ENCODE results near the gene CFAP221.

CFAP221 gene

GRCh38 chr2:119536707-119537106, 7.5 kb upstream of the CFAP221 start:
- no peak for DNase-seq (ENCODE audit: low spot score)

DNA sequence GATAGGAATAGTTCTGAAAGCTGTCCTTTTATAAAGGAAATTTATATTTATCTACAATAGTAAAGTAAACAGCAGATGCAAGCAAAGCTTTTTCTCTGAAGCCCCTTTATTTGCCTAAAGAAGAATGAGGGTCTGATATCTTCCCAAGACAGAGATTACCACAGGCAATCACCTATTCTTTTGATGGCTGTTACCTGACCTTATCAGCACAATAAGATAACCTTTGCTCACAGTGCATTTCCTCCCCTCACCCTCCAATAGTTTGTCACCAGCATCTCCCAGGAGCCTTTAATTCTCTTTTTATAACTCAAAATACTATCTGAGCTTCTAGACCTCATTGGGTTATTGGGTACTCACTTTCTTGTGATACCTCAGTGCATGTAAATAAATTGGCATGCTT, 6.5 kb upstream of the CFAP221 start:
- DNase-seq (ENCODE audit: low spot score), result no peak

- no peak for DNase-seq (ENCODE audit: low spot score)
These were observed 2.8 kb upstream of the CFAP221 start for GRCh38 chr2:119541476-119541875.

GRCh38 chr2:119544939-119545475, 758 bp downstream of the CFAP221 start:
- no peak for DNase-seq (ENCODE audit: low spot score)

DNA sequence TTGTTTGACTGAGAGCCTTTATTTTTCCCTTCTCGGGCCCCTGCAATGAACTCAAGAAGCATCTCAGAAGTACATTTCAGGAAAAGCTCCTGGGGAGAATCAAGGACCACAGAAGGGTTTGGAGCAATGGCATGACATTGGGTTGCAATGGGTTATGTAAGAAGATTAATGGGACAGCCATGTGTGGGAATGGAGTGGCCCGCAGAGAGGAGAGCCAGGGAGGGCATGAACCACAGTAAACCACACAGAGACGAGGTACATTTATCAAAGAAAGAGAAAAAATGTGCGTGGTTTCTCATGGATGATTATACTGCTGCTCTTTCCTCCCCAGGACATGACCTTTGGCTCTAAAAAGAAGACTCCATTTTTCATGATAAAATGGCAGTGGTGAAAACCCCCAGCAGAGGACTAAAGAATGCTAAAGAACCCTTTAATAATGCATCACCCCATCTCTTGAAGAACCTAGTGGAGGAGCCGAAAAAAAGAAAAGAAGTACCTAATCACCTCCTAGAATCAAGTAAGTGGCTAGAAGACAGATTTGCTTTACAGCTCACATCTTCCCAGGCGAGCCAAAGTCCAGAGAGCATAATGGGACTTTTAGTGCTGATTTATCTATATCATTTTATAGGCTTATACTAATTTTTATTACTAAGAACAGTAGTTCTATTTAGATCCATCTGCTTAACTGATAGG, 1.7 kb downstream of the CFAP221 start:
- no peak for DNase-seq (ENCODE audit: low spot score)

GRCh38 chr2:119546447-119546767, 2.2 kb downstream of the CFAP221 start:
- DNase-seq (ENCODE audit: low spot score), result no peak

DNA sequence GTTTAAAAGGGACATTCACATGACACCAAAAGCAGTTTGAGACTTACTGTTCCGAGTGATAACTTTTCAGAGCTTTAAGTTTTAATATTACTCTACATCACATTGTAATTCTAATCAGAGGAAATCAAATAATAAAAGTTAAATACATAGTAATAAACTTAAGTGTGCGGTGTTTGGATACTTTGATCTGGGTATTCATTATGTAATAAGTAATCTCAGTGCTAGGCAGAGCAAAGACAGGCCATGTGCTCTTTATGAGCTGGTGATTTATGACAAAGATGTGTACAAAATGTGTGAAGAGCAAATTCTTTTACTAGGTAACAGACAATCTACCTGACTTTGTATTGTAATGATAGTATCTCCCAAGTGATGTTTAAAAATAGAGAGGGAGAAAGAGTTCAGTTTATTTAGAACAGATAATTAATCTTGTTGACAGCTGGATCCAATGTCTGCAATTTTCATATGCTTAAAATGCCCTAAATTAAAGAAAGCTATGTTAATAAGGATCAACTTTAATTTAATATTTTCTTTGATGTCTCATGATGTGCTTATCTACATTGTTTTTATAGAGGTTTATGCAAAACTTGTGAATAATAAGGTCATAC, 4.4 kb downstream of the CFAP221 start:
- no peak for DNase-seq (ENCODE audit: low spot score)

- DNase-seq (ENCODE audit: low spot score), result no peak
These were observed 5.0 kb downstream of the CFAP221 start for GRCh38 chr2:119549241-119549640.

DNA sequence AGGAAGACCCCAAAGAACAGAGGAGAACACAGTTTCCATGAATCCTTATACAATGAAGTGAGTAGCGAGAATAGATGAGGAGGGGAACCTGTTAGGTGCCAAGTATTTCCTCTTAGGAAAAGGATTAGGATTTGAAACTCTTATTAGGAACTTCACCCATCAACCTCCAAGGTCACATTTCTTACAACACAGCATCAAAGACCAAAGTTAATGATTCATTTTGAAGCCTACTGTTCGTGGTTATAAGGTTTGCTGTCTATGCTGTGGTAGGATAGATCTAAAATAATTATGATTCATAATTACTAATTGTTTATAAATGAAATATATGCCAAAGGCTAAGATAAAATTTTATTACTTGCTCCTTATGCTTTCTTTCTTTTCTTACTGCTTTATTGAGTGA, 6.1 kb downstream of the CFAP221 start:
- DNase-seq (ENCODE audit: low spot score), result no peak

DNA sequence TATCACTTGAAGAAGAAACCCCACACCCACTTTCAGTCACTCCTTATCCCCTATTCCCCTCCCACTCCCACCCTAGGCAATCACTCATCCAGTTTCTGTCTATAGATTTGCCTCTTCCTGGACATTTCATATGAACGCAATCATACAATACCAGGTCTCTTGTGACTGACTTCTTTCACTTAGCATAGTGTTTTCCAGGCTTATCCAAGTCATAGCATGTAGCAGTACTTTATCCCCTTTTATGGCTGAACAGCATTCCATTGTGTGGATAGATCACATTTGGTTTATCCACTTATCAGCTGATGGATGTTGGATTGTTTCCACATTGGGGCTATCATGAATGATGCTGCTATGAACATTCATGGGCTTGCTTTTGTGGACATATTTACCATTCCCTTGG, 6.6 kb downstream of the CFAP221 start:
- DNase-seq (ENCODE audit: low spot score), result no peak

GRCh38 chr2:119552902-119553301, 8.7 kb downstream of the CFAP221 start:
- no peak for DNase-seq (ENCODE audit: low spot score)

GRCh38 chr2:119553687-119554344, 9.6 kb downstream of the CFAP221 start:
- no peak for DNase-seq (ENCODE audit: low spot score)

DNA sequence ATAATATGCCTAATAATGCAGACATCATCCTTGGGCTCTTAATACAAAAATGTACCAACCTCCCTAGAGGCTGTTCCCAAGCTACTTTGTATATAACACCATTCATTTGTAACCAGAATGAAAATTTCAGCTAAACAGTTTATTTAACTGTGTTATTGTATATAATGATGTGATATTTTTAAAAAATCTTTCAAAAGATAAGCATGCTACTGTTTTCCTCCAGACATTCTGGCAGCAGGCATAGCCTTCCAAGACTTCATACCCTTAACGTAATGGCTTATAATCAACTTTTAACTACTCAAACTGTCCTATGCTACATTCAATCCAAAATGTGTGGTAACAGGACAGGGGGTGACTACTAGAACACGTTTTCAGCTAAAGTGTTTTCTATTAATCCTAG, 21.2 kb downstream of the CFAP221 start:
- DNase-seq (ENCODE audit: low spot score), result no peak

- no peak for DNase-seq (ENCODE audit: low spot score)
These were observed 23.0 kb downstream of the CFAP221 start for GRCh38 chr2:119567292-119567691.

DNA sequence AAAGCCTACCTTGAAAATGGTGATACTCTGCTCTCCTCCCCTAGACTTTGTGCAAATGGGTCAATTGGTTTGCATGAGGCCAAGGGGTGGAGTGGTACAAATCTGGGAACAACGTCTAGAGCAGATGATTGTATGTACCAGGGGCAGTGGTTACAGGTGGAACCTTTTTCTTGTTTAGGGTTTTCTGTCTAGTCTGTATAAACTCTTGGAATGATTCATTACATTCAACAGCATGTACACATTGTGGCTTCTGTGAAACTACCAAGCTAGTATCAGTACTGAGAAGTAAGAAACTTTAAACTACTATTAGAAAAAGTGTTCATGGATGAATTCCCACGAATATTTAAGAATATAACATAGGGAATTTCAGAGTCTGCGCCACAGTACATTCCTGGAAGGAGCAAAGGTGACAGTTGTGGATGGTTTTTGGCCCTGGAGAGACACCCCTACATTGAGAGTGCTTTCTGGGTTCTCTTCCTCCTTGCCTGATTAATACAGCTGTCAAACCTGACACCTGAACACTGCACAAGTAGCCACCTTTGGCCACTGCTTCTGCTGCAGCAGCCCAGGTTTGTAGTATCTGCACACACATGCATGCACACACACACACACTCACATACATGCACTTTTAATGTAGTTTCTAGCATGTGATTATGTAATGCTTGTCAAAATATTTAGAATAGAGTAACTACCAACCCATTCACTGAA, 30.0 kb downstream of the CFAP221 start:
- no peak for DNase-seq (ENCODE audit: low spot score)

- DNase-seq (ENCODE audit: low spot score), result no peak
These were observed 30.6 kb downstream of the CFAP221 start for GRCh38 chr2:119574864-119575263.

- DNase-seq (ENCODE audit: low spot score), result no peak
These were observed 31.2 kb downstream of the CFAP221 start for GRCh38 chr2:119575439-119575838.

GRCh38 chr2:119579424-119580295, 35.4 kb downstream of the CFAP221 start:
- no peak for DNase-seq (ENCODE audit: low spot score)

- DNase-seq (ENCODE audit: low spot score), result no peak
These were observed 36.4 kb downstream of the CFAP221 start for GRCh38 chr2:119580550-119581072.

- no peak for DNase-seq (ENCODE audit: low spot score)
These were observed 39.0 kb downstream of the CFAP221 start for GRCh38 chr2:119583291-119583690.

DNA sequence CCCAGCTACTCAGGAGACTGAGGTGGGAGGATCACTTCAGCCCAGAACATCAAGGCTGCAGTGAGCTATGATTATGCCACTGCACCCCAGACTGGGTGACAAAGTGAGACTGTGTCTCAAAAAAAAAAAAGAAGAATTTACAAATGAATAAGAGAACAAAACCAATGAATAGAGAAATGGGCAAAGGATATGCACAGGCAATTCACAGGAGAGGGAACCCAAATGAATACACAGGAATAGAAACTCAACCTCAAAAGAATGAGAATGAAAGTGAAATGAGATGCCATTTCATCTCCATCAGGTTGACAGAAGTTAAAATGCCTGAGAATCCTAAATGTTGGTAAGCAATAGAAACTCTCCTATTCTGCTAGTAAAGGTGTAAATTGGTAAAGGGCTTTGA, 40.2 kb downstream of the CFAP221 start:
- no peak for DNase-seq (ENCODE audit: low spot score)

DNA sequence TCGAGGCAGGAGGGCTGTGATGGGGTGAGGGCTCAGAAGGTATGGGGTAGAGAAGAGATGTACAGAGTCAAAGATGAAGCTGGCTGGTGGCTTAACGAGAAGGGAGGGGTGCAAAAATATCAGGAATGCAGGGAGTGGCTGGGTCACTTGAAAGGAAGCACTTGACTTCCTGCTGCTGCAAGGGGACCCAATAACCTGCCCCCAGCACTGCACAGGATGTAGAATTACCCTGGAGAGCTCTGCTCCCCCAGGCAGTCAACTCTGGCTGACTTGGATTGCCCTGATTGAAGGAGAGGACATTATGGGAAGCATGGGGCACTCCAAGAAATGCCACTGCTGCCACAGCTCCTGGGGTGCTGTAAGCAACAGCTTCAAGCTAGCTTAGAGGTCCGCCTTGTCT, 41.8 kb downstream of the CFAP221 start:
- no peak for DNase-seq (ENCODE audit: low spot score)

All from globus pallidus (tissue), 1 donor.